Astrocyte (in vitro differentiated cells and primary cell): ENCODE measurements around the gene SPON1. TPM values are rescaled to one million over a fixed set of nuclear protein-coding genes. Genes with fewer than 3 reads are reported as not detected.

Source experiments
- DNase-seq: peaks from one replicate; pipeline ENCODE4 v3.0.0-alpha.2; 2010; ENCODE audit warnings: low read depth
- FAIRE-seq: peaks from 2 replicates; lab custom pipeline; 2011; peaks lifted over from hg19 to GRCh38; lab: Jason Lieb, UNC
- H2AFZ ChIP-seq: 2 replicates; pipeline ENCODE4 v1.6.0; 2012; ENCODE audit warnings: low read depth, low read length, inconsistent platforms
- H3K27ac ChIP-seq: 2 replicates; pipeline ENCODE4 v1.5.1; 2011; ENCODE audit warnings: low read depth, low read length, inconsistent platforms
- H3K27me3 ChIP-seq: 2 replicates; pipeline ENCODE4 v1.6.0; 2011; ENCODE audit warnings: low read length, inconsistent platforms; ENCODE audit not compliant: insufficient read depth
- H3K36me3 ChIP-seq: 2 replicates; pipeline ENCODE4 v1.5.1; 2011; ENCODE audit warnings: low read length, inconsistent platforms; ENCODE audit not compliant: insufficient read depth
- H3K4me1 ChIP-seq: 2 replicates; pipeline ENCODE4 v1.5.1; 2011; ENCODE audit warnings: low read length, inconsistent platforms; ENCODE audit not compliant: insufficient read depth
- H3K4me2 ChIP-seq: 2 replicates; pipeline ENCODE4 v1.6.0; 2012; ENCODE audit warnings: low read length, inconsistent platforms
- H3K4me3 ChIP-seq: 2 replicates; pipeline ENCODE4 v1.5.1; 2011; ENCODE audit warnings: low read depth, mild to moderate bottlenecking, low read length, inconsistent platforms; ENCODE audit not compliant: insufficient read depth
- H3K79me2 ChIP-seq: 2 replicates; pipeline ENCODE4 v1.6.0; 2012; ENCODE audit warnings: mild to moderate bottlenecking, low read length, inconsistent platforms; ENCODE audit not compliant: insufficient read depth
- H3K9ac ChIP-seq: 2 replicates; pipeline ENCODE4 v1.6.0; 2012; ENCODE audit warnings: mild to moderate bottlenecking, low read length, inconsistent platforms
- H3K9me3 ChIP-seq: 2 replicates; pipeline ENCODE4 v1.5.1; 2012; ENCODE audit warnings: low read depth, mild to moderate bottlenecking, low read length, inconsistent platforms; ENCODE audit not compliant: insufficient read depth
- H4K20me1 ChIP-seq: 2 replicates; pipeline ENCODE4 v1.6.0; 2012; ENCODE audit warnings: low read length, inconsistent platforms; ENCODE audit not compliant: insufficient read depth
- H3K27ac Mint-ChIP-seq: one replicate; pipeline ENCODE4 v1.8.0; 2021; ENCODE audit warnings: mild to moderate bottlenecking, mixed read lengths; ENCODE audit not compliant: unreplicated experiment
- H3K27me3 Mint-ChIP-seq: one replicate; pipeline ENCODE4 v1.8.0; 2021; ENCODE audit warnings: low read depth, mixed read lengths; ENCODE audit not compliant: unreplicated experiment
- H3K36me3 Mint-ChIP-seq: one replicate; pipeline ENCODE4 v1.8.0; 2021; ENCODE audit warnings: low read depth, mixed read lengths; ENCODE audit not compliant: unreplicated experiment
- H3K4me1 Mint-ChIP-seq: one replicate; pipeline ENCODE4 v1.8.0; 2021; ENCODE audit warnings: low read depth, mixed read lengths; ENCODE audit not compliant: unreplicated experiment
- H3K4me3 Mint-ChIP-seq: one replicate; pipeline ENCODE4 v1.8.0; 2021; ENCODE audit warnings: mild to moderate bottlenecking, moderate library complexity, mixed read lengths; ENCODE audit not compliant: unreplicated experiment
- H3K9me3 Mint-ChIP-seq: one replicate; pipeline ENCODE4 v1.8.0; 2021; ENCODE audit warnings: mild to moderate bottlenecking, mixed read lengths; ENCODE audit not compliant: unreplicated experiment
- EZH2 ChIP-seq: IDR thresholded peaks from 2 replicates; pipeline ENCODE4 v1.6.1; 2012; ENCODE audit warnings: mild to moderate bottlenecking, low read length, inconsistent platforms; ENCODE audit not compliant: insufficient read depth
- total RNA-seq: library from RNA; stranded (reverse); gene quantifications from 2 replicates; pipeline ENCODE4 v1.2.1, GENCODE V29; 2021
- TF ChIP-seq, protein P1 (sequence below): IDR thresholded peaks from 2 replicates; pipeline ENCODE4 v1.5.1; 2011; ENCODE audit warnings: low read depth, mild to moderate bottlenecking, inconsistent platforms, low read length, moderate library complexity; ENCODE audit not compliant: insufficient read depth

SPON1 gene
- total RNA-seq, 1 donor from 2014 or later: 2.0 TPM

GRCh38 chr11:14021738-14022137 lies 59.2 kb downstream of the SPON1 start:
- Histone ChIP-seq H3K79me2 (no peaks in the 10 kb centered on the region), H4K20me1 (no peaks in the 10 kb centered on the region), H3K4me3 (no peak overlapping the region), H3K9ac (no peak overlapping the region), H3K36me3 (no peaks in the 10 kb centered on the region), H3K4me2 (no peak overlapping the region), H3K4me1 (no peaks in the 10 kb centered on the region), H2AFZ (no peak overlapping the region), H3K27ac (no peak overlapping the region), H3K27me3 (peaks cover 13% of the 10 kb centered on the region), H3K9me3 (no peaks in the 10 kb centered on the region)
- DNase-seq (no peak), FAIRE-seq (no peak)
- TF ChIP-seq, protein P1, sequence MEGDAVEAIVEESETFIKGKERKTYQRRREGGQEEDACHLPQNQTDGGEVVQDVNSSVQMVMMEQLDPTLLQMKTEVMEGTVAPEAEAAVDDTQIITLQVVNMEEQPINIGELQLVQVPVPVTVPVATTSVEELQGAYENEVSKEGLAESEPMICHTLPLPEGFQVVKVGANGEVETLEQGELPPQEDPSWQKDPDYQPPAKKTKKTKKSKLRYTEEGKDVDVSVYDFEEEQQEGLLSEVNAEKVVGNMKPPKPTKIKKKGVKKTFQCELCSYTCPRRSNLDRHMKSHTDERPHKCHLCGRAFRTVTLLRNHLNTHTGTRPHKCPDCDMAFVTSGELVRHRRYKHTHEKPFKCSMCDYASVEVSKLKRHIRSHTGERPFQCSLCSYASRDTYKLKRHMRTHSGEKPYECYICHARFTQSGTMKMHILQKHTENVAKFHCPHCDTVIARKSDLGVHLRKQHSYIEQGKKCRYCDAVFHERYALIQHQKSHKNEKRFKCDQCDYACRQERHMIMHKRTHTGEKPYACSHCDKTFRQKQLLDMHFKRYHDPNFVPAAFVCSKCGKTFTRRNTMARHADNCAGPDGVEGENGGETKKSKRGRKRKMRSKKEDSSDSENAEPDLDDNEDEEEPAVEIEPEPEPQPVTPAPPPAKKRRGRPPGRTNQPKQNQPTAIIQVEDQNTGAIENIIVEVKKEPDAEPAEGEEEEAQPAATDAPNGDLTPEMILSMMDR: no peak
- TF ChIP-seq EZH2: no peak
- H3K27ac Mint-ChIP-seq: no peak overlapping the region
- peaks cover 3% of the 10 kb centered on the region for H3K4me1 Mint-ChIP-seq
- H3K9me3 Mint-ChIP-seq: peaks cover 8% of the 10 kb centered on the region
- peaks cover 18% of the 10 kb centered on the region for H3K27me3 Mint-ChIP-seq
- no peaks in the 10 kb centered on the region for H3K36me3 Mint-ChIP-seq
- H3K4me3 Mint-ChIP-seq: no peak overlapping the region

- peaks cover 3% of the 10 kb centered on the region for H3K4me1 Mint-ChIP-seq
- Histone ChIP-seq H3K4me3 (no peak overlapping the region), H3K79me2 (no peaks in the 10 kb centered on the region), H3K4me1 (no peaks in the 10 kb centered on the region), H3K4me2 (no peak overlapping the region), H3K36me3 (no peaks in the 10 kb centered on the region), H3K9ac (no peak overlapping the region), H3K9me3 (no peaks in the 10 kb centered on the region), H3K27me3 (peaks cover 13% of the 10 kb centered on the region), H3K27ac (no peak overlapping the region), H4K20me1 (no peaks in the 10 kb centered on the region), H2AFZ (no peak overlapping the region)
- no peak overlapping the region for H3K27ac Mint-ChIP-seq
- DNase-seq: no peak
- H3K4me3 Mint-ChIP-seq: no peak overlapping the region
- no peak for FAIRE-seq
- H3K36me3 Mint-ChIP-seq: no peaks in the 10 kb centered on the region
- H3K27me3 Mint-ChIP-seq: peaks cover 24% of the 10 kb centered on the region
- no peak for TF ChIP-seq EZH2
- TF ChIP-seq, protein P1: no peak
- peaks cover 8% of the 10 kb centered on the region for H3K9me3 Mint-ChIP-seq
Measured at GRCh38 chr11:14022251-14022650, 59.7 kb downstream of the SPON1 start.

GRCh38 chr11:14022821-14023220 lies 60.3 kb downstream of the SPON1 start:
- Histone ChIP-seq H3K4me1 (no peaks in the 10 kb centered on the region), H3K36me3 (no peaks in the 10 kb centered on the region), H3K27me3 (peaks cover 13% of the 10 kb centered on the region), H3K9me3 (no peaks in the 10 kb centered on the region), H3K27ac (no peak overlapping the region), H3K9ac (no peak overlapping the region), H3K79me2 (no peaks in the 10 kb centered on the region), H3K4me3 (no peak overlapping the region), H2AFZ (no peak overlapping the region), H3K4me2 (no peak overlapping the region), H4K20me1 (no peaks in the 10 kb centered on the region)
- H3K4me1 Mint-ChIP-seq: peaks cover 3% of the 10 kb centered on the region
- H3K27me3 Mint-ChIP-seq: peaks cover 28% of the 10 kb centered on the region
- H3K27ac Mint-ChIP-seq: no peak overlapping the region
- H3K36me3 Mint-ChIP-seq: no peaks in the 10 kb centered on the region
- no peak for DNase-seq
- no peak for FAIRE-seq
- no peak for TF ChIP-seq EZH2
- TF ChIP-seq, protein P1: no peak
- peaks cover 8% of the 10 kb centered on the region for H3K9me3 Mint-ChIP-seq
- no peak overlapping the region for H3K4me3 Mint-ChIP-seq
